Common myeloid progenitor, CD34-positive (primary cell): ENCODE measurements around the gene ZDHHC14.

Source experiments
- CTCF ChIA-PET: fragments of 350-600 bp; sonication (Branson Sonifier 250); formaldehyde crosslinking; loops from one replicate; lab custom pipeline; 2021; ENCODE audit warnings: antibody characterized with exemption; lab: Charles Lee
- POLR2A ChIA-PET: fragments of 350-600 bp; sonication (Branson Sonifier 250); formaldehyde crosslinking; loops from one replicate; lab custom pipeline; 2021; ENCODE audit warnings: antibody characterized with exemption; lab: Charles Lee
- DNase-seq, 3 donors: peaks; one replicate each; pipeline versions ENCODE4 v3.0.0 to v3.0.0-alpha.2; 2013
- H3K27ac ChIP-seq, 2 experiments: 1 replicate in 1 of 2; 2 replicates in 1 of 2; pipeline ENCODE4 v1.7.0; 2013; ENCODE audit warnings: inconsistent platforms in 2 of 2, low read length in 2 of 2, mild to moderate bottlenecking in 2 of 2, low read depth in 1 of 2, moderate library complexity in 1 of 2; ENCODE audit not compliant: severe bottlenecking in 2 of 2, insufficient read depth in 1 of 2, poor library complexity in 1 of 2
- H3K27me3 ChIP-seq, 5 experiments: replicated peaks in 2 of 5; 1 replicate in 3 of 5; 2 replicates in 2 of 5; pipeline versions ENCODE4 v1.6.1 to v1.7.0; 2013; ENCODE audit warnings: low read length in 4 of 5, mild to moderate bottlenecking in 2 of 5, moderate library complexity in 2 of 5, inconsistent platforms in 1 of 5; ENCODE audit not compliant: insufficient read depth in 5 of 5, control insufficient read depth in 4 of 5
- H3K36me3 ChIP-seq, 4 experiments: 1 replicate in 2 of 4; 2 replicates in 2 of 4; pipeline versions ENCODE4 v1.6.1 to v1.7.0; 2013; ENCODE audit warnings: low read length in 3 of 4, control low read depth in 1 of 4, mild to moderate bottlenecking in 1 of 4; ENCODE audit not compliant: control insufficient read depth in 4 of 4, insufficient read depth in 4 of 4
- H3K4me1 ChIP-seq, 4 experiments: 1 replicate in 3 of 4; 2 replicates in 1 of 4; pipeline versions ENCODE4 v1.6.1 to v1.7.1; 2013; ENCODE audit warnings: low read length in 3 of 4, mild to moderate bottlenecking in 3 of 4, control low read depth in 1 of 4, inconsistent platforms in 1 of 4, moderate library complexity in 1 of 4; ENCODE audit not compliant: control insufficient read depth in 4 of 4, insufficient read depth in 4 of 4; ENCODE audit errors: control extremely low read depth in 1 of 4
- H3K4me3 ChIP-seq, 7 experiments: 1 replicate in 4 of 7; 2 replicates in 3 of 7; pipeline versions ENCODE4 v1.5.1 to v1.7.0; 2013; ENCODE audit warnings: mild to moderate bottlenecking in 7 of 7, low read length in 6 of 7, moderate library complexity in 6 of 7, inconsistent platforms in 2 of 7, low read depth in 2 of 7, control low read depth in 1 of 7; ENCODE audit not compliant: insufficient read depth in 4 of 7, control insufficient read depth in 1 of 7; ENCODE audit errors: extremely low read depth in 1 of 7
- H3K9me3 ChIP-seq, 5 experiments: 1 replicate in 4 of 5; 2 replicates in 1 of 5; pipeline versions ENCODE4 v1.6.1 to v1.7.1; 2013; ENCODE audit warnings: low read length in 4 of 5, mild to moderate bottlenecking in 2 of 5, inconsistent platforms in 1 of 5, low read depth in 1 of 5, moderate library complexity in 1 of 5; ENCODE audit not compliant: control insufficient read depth in 4 of 5, insufficient read depth in 2 of 5; ENCODE audit errors: control extremely low read depth in 1 of 5
- WGBS: methylation state at CpG from one replicate; pipeline ENCODE4 v1.1.5; 2013; ENCODE audit not compliant: insufficient coverage; 5-methylcytosine and 5-hydroxymethylcytosine counted together

ZDHHC14 gene

DNA sequence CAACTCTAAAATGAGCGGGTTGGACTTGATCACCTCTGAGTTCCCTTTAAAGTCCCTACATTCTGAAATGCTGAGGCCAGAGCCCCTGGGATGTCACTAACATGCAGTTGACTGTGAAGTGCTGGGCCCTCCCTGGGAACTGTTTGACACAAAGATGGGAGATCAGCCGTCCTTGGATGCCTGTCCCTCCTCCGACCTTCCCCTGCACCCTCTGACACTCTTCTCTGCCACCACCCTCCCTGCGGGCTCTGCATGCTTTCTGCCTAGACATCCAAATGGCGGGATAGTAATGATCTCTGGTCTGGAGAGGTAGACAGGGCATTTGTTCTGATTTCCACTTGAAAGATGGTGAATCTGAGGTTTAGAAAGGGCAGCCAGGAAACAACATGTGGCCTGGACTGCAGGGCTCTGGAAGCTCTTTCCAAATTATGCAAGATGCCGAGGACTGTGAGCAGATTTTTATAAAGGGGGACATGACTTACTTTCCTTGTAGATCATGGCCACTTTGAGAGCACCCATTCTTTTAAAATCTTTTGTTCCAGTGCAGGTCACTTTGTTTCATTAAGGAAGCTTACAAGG is 113.2 kb downstream of the ZDHHC14 start:
- Histone ChIP-seq H3K27ac (no peak overlapping the region), H3K27me3 (no peaks in the 10 kb centered on the region), H3K4me3 (no peak overlapping the region), H3K9me3 (peaks cover 0 to 6% (median 0%) of the 10 kb centered on the region in 5 experiments), H3K36me3 (peaks cover 0 to 3% (median 0%) of the 10 kb centered on the region in 4 experiments), H3K4me1 (peaks cover 3 to 16% (median 14%) of the 10 kb centered on the region in 4 experiments)
- 92% methylated on average over 2 of the region's 6 CpGs for WGBS
- CTCF ChIA-PET, result interaction anchor here (1.4 kb wide), 1 partner anchor 13 kb away, joined by 3 read pairs; no protein-coding TSS in a partner anchor
- DNase-seq, result no peak
- POLR2A ChIA-PET, result no interaction called here

GRCh38 chr6:157496534-157497095 is 115.6 kb downstream of the ZDHHC14 start:
- DNase-seq, result no peak
- H3K36me3 ChIP-seq, result peaks cover 0 to 3% (median 0%) of the 10 kb centered on the region in 4 experiments
- ChIA-PET CTCF (no interaction called here), POLR2A (no interaction called here)
- peaks cover 0 to 6% (median 0%) of the 10 kb centered on the region in 5 experiments for H3K9me3 ChIP-seq
- H3K4me1 ChIP-seq, result no peaks in the 10 kb centered on the region
- H3K4me3 ChIP-seq, result no peak overlapping the region
- no peak overlapping the region for H3K27ac ChIP-seq
- H3K27me3 ChIP-seq, result no peaks in the 10 kb centered on the region
- WGBS, result 100% methylated on average over 3 of the region's 5 CpGs

DNA sequence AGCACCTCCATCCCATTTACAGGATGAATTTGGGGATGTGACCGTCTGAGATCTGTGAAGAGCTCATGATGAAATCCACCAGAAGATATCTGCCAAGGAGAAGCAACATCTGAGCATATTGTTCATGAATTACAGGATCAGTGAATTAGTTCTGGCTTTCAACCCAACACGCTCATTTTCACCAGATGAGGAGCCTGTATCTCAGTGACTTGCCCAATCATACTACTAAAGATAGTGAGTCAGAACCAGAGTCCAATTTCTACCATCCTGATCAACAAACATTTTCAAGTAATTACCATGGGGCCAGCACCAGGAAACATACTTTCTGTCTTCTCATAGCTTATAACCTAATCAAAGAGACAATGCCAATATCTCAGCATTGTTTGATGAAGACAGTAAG is 116.6 kb downstream of the ZDHHC14 start:
- Histone ChIP-seq H3K4me1 (no peaks in the 10 kb centered on the region), H3K27ac (no peak overlapping the region), H3K36me3 (peaks cover 0 to 3% (median 0%) of the 10 kb centered on the region in 4 experiments), H3K9me3 (peaks cover 0 to 6% (median 0%) of the 10 kb centered on the region in 5 experiments), H3K4me3 (no peak overlapping the region), H3K27me3 (no peaks in the 10 kb centered on the region)
- no peak for DNase-seq
- CTCF ChIA-PET, result no interaction called here
- POLR2A ChIA-PET, result interaction anchor here (0.6 kb wide), 1 partner anchor 24 kb away, joined by 9 read pairs; no protein-coding TSS in a partner anchor
- 100% methylated on average over 1 of the region's 2 CpGs for WGBS

DNA sequence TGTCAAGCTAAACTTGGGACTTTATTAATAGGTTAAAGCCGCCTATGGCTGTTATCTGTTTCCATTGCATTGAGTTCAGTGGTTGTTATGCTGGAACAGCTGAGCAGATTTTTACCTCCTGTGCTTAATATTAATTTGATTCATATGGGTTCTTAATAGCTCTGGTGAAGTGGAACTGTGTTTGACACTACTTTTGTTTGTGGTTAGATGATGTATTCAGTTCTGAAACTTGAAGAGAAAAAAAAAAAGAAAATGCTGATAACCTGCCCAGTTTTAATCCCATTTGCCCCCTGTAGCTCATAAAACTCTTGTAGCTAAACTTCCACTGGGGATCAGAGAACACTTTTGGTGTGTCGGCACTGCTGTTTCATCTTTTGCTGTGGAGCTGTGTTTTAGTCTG is 117.8 kb downstream of the ZDHHC14 start:
- peaks cover 0 to 6% (median 0%) of the 10 kb centered on the region in 5 experiments for H3K9me3 ChIP-seq
- POLR2A ChIA-PET, result no interaction called here
- CTCF ChIA-PET, result interaction anchor here (0.7 to 1.9 kb wide), 2 partner anchors 39 to 98 kb away, joined by 3 to 5 read pairs; no protein-coding TSS in a partner anchor

GRCh38 chr6:157500022-157500421 is 119.0 kb downstream of the ZDHHC14 start:
- 100% methylated on average over 1 of the region's 1 CpG for WGBS
- CTCF ChIA-PET, result interaction anchor here (1.2 to 1.9 kb wide), 2 partner anchors 38 to 97 kb away, joined by 4 to 5 read pairs; no protein-coding TSS in a partner anchor

More for the DNA sequence above, 117.8 kb downstream of the ZDHHC14 start:
- Histone ChIP-seq H3K36me3 (peaks cover 0 to 3% (median 0%) of the 10 kb centered on the region in 4 experiments), H3K4me1 (peaks cover 0 to 2% (median 0%) of the 10 kb centered on the region in 4 experiments), H3K4me3 (no peak overlapping the region), H3K27ac (no peak overlapping the region), H3K27me3 (no peaks in the 10 kb centered on the region)
- DNase-seq, result no peak
- 81% methylated on average over 2 of the region's 2 CpGs for WGBS

DNA sequence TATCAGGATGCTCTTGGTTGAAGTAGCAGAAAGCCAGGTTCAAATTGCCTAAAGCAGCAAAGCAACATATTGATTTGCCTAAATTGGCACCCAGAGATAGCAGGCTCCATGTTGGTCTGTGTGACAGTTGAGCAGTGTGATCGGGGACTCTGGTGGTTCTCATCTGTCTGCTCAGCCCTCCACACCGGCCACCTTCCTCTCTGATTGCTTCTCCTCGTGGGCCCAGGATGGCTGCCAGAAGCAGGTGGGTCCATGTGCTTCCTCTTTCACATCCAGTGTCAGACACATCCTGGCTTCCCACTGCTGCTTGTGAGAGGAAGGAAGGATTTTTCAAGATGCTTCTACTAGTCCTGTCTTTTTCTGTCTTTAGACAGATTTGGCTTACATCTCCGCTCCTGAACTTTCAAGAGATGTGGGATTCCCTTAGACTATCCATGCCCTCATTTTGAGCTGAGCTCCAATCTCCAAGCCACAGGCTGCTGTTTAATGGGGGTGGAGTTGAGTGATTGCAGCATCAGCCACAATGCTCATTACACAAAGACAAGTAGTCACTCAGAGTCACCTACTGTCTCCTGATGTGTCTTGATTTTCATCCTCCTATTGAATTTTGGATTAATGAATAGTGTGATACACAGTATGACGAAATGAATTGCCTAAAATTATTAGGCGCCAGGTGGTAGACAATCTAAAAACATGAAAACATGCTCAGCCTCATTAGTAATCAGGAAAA is 122.2 kb downstream of the ZDHHC14 start:
- POLR2A ChIA-PET, result no interaction called here
- Histone ChIP-seq H3K4me1 (peaks cover 0 to 2% (median 0%) of the 10 kb centered on the region in 4 experiments), H3K27ac (no peak overlapping the region), H3K27me3 (no peaks in the 10 kb centered on the region), H3K36me3 (peaks cover 0 to 4% (median 1%) of the 10 kb centered on the region in 4 experiments), H3K9me3 (peaks cover 5 to 23% (median 10%) of the 10 kb centered on the region in 5 experiments), H3K4me3 (no peak overlapping the region)
- peak in 2 of 3 donors; percentile 28 to 46 for DNase-seq
- CTCF ChIA-PET, result no interaction called here
- WGBS, result 69% methylated on average over 2 of the region's 6 CpGs

More at GRCh38 chr6:157500022-157500421, 119.0 kb downstream of the ZDHHC14 start:
- POLR2A ChIA-PET, result no interaction called here
- Histone ChIP-seq H3K27me3 (no peaks in the 10 kb centered on the region), H3K36me3 (peaks cover 0 to 3% (median 0%) of the 10 kb centered on the region in 4 experiments), H3K4me1 (peaks cover 0 to 2% (median 0%) of the 10 kb centered on the region in 4 experiments), H3K27ac (no peak overlapping the region), H3K9me3 (peaks cover 0 to 8% (median 2%) of the 10 kb centered on the region in 5 experiments), H3K4me3 (no peak overlapping the region)
- DNase-seq, result no peak
